CD4-positive, alpha-beta T cell treated with Interferon alpha-2 for 1 hour (primary cell): Measurements from ENCODE around the gene TBX6.

Experiments used
- DNase-seq, 2 donors: peaks; one replicate each; pipeline ENCODE4 v3.0.0-alpha.2; 2020 to 2022

TBX6 gene

DNA sequence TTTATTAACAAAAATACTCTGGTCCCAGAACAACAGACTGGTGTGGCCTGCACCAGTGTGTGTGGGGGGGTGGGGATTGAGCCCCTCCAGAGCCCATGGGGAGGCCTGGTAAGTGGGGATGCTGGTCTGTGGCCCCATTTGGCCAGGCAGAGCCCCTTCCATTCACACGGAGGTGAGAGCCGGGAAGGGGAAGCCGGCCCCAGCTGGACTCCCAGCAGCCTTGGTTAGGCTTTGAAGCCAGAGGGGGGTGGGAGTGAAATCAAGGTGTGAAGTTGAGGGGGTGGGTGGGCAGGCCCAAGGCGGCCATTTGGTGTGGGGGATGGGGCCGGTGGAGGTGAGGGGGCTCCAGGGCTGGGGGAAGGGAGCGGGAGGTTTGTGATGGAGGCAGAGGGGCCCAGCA, 5.9 kb downstream of the TBX6 start:
- no peak for DNase-seq

DNA sequence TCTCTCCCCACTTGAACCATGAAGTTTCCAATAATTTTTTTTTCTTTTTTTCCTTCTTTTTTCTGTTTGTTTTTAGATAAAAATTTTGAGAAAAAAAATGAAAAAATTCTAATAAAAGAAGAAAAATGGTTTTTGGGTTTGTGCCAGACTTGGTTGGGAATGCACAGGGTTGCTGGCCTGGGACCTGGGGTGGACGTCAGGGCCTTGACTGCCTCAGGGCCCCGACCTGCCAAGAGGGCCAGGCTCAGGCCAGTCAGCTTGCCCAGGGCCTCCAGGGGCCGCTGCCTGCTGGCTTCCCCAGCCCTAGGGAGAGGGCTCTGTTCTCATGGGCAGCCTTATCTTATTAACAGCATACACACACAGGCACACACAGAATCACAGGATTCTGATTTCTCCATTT, 6.5 kb downstream of the TBX6 start:
- no peak for DNase-seq

DNA sequence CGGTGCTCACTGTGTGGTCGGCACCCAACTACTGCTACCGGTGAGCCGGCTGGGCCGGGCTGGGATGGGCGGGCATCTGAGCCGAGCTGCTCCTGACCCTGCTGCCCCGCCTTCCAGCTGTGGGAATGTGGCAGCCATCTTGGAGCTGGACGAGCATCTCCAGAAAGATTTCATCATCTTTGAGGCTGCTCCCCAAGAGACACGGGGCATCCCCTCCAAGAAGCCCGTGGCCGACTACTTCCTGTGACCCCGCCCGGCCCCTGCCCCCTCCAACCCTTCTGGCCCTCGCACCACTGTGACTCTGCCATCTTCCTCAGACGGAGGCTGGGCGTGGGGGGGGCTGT, 6.9 kb downstream of the TBX6 start:
- no peak for DNase-seq

DNA sequence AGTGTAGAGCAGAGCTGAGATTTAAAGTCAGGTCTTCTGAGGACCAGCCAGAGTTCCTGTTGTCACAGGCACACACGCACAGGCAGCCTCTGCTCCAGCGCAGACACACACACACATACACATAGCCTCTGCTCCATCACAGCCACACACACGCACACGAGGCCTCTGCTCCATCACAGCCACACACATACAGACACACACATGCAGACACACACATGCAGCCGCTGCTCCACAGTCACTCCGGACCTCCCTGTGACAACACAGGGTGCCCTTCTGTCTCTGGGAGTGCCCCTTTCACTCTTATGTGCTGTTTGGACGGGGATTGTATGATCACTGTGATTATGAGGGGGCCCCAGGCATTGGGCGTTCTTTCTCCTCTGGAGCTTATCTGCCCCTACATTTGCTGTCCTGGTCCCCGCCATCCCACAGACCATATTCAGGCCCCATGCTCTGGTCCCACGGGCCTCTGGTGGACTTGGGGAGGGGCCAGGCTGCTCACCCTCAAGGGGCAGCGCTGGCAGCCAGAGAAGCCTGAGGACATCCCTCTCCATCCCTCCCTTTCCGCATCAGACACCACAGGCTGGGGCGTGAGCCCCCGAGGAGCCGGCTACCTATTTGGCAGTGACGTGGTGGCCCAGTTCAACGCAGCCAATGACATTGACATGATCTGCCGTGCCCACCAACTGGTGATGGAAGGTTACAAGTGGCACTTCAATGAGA, 7.5 kb downstream of the TBX6 start:
- no peak for DNase-seq

DNA sequence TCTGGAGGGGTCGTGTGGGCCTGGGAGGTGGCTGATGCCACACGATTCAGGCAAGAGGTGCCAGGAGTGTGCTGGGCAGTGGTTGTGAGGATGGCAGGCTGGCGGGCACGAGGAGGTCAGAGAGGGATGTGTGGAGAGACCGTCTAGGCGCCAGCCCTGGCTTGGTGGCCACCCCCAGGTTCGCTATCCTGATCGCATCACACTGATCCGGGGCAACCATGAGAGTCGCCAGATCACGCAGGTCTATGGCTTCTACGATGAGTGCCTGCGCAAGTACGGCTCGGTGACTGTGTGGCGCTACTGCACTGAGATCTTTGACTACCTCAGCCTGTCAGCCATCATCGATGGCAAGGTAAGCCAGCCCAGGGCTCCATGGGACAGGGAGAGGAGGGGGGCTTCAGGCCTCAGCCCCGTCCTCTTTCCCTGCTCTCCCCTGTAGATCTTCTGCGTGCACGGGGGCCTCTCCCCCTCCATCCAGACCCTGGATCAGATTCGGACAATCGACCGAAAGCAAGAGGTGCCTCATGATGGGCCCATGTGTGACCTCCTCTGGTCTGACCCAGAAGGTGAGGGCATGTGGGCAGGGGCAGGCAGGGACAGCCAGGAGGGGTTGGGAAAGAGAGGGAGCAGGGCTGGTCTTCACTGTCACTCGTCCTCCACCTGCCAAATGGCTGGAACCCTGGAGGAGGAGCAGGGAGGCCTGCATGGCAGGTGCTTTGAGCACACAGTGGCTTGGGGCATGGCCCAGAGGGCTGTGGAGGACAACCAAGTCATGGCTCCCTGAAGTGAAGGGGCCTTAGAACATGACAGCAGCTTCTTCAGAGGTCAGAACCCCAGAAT, 8.3 kb downstream of the TBX6 start:
- no peak for DNase-seq

DNA sequence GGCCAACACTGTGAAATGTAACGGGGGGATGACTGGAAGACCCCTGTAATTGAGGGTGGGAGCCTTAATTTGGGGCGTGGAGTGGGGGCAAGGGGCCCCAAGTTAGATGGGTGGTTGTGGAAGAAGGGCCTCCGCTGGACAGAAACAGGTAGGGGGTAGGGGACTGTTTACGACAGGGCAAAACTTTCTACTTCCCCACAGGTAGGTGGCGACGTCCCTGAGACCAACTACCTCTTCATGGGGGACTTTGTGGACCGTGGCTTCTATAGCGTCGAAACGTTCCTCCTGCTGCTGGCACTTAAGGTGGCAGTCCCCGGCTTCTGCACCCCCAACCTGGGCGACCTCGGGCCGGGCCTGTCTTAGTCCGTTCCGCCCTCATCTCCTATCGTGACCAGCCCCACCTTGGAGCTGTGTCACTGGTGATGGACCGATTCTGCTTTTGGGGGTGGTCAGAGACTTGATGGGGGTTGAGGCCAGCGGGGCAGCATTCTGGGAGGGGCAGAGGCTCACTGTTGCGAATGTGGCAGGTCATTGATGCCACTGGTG, 9.1 kb downstream of the TBX6 start:
- DNase-seq: no peak

DNA sequence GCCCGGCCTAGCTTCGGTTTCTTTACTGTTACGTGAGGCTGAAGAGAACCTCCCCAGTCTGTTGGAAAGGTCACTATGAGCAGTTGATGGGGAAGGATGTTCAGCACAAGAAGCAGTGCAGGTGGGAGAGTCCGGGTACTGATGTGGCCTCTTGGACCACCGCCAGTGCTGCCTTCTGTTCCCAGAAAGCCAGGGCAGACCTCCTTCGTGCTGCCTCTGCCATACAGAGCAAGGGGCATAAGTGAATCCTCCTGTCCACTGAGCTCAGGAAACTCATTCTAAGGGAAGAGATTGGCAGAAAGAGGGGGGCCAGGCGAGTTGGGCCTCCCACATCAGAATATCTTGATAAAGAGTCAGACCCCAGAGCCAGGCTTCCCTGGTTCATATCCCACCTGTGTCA, 12.2 kb downstream of the TBX6 start:
- DNase-seq: no peak

DNA sequence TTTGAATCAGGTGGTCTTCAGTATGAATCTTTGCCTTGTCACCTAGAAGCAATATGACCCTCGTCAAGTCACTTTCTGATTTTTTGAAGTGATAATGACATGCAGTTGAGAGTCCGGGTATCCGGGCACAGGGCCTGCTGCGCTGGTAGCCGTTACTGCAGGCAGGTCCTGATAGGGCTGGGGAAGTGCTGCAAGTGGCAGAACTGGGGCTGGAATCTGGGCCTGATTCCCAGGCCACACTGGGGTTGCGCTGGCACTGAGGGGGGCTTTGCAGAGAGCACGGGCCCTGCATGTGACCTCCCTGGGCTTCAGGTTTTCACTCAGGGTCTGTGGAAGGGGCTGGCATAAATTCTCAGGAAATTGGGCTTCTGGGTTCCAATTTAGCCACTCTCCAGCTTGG, 13.0 kb downstream of the TBX6 start:
- no peak for DNase-seq

DNA sequence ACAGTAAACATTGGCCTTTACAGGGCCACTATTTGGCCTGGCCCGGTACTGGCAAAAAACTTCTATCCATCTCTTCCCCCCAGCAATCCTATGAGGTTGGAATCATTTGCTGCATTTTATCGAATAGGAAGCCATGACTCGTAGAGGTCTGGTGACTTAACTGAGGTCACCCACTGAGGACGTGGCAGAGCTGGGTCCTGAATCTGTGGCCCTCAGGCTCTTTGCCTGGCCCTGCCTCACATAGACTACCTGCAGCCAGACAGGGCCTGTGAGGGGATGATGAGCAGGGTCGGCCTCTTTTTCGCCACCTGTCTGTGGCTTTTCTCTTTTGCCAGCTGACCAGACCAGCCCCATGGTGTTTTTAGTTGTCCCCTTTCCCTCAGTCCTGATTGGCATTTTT, 14.1 kb downstream of the TBX6 start:
- DNase-seq: no peak

DNA sequence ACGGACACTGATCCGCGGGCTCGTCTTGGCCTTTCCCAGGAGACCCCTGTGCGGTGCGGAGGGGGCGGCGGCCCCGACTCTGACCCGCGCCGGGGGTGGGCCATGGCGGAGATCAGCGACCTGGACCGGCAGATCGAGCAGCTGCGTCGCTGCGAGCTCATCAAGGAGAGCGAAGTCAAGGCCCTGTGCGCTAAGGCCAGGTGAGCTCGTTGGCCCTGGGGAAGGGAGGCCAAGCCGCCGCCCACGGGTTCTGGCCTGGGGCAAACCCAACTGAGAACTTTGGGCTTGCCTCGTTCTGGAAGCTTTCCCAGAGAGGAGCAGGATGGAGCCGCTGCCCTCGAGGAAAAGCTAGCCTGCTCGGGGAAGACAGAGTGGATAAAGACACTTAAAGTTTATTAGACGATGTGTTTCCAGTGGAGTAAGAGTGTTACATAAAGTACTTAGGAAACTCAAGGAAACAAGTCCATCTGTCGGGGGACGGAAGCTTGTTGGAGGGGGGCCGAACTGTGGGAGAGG, 15.4 kb downstream of the TBX6 start:
- DNase-seq: no peak

DNA sequence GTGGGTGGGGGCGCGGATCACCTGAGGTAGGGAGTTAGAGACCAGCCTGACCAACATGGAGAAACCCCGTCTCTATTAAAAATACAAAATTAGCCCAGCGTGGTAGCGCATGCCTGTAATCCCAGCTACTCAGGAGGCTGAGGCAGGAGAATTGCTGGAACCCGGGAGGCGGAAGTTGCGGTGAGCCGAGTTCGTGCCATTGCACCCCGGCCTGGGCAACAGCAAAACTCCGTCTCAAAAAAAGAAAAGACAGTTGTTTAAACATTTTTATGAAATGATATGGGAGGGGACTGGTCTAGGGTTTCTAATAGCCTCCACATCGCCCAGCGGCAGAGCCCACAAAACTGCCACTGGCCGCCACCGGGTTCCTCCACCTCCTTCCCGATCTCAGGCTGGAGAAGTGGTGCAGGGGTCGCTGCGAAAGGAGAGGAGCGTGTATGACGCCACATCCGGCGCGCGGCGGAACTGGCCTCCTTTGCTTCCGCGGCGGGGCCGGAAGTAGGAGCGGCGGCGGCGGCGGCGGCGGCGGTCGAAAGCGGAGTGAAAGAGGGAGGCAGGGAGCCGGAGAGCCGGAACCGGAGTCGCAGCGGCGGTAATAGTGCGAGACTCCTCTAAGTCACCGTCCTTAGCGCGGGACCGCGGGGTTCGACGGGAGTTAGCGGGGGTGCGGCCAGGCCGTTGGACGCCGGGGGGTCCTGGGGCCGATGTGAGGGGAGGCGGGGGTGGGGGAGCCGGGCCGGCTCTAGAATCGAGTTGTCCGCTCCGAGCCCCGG, 16.0 kb downstream of the TBX6 start, which contains the start of gene PPP4C:
Gene PPP4C (plus strand): TSS at position 492 of the 773 bp plus-strand sequence. CDS start 384 bp downstream, outside the sequence.
- peak; percentile 85 to 90 for DNase-seq

DNA sequence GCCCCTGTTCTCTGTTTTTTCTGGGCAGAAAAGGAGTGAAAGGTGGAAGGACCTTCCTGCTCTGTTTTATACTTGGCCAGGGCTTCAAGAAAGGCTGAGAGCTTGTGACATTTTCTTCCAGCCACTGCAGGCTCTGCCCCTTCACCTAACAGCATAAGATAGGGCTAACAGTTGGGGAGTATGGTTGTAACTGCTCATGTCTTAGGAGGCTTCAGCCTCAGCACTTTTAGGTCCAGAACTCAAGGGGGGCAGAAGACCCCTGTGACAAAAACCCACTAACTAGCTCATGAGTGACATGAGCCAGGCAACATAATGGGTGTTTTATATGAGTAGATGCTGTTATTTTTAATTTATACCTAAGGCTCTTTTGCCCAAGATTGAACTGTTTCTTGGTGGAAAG, 21.2 kb downstream of the TBX6 start:
- DNase-seq: no peak

DNA sequence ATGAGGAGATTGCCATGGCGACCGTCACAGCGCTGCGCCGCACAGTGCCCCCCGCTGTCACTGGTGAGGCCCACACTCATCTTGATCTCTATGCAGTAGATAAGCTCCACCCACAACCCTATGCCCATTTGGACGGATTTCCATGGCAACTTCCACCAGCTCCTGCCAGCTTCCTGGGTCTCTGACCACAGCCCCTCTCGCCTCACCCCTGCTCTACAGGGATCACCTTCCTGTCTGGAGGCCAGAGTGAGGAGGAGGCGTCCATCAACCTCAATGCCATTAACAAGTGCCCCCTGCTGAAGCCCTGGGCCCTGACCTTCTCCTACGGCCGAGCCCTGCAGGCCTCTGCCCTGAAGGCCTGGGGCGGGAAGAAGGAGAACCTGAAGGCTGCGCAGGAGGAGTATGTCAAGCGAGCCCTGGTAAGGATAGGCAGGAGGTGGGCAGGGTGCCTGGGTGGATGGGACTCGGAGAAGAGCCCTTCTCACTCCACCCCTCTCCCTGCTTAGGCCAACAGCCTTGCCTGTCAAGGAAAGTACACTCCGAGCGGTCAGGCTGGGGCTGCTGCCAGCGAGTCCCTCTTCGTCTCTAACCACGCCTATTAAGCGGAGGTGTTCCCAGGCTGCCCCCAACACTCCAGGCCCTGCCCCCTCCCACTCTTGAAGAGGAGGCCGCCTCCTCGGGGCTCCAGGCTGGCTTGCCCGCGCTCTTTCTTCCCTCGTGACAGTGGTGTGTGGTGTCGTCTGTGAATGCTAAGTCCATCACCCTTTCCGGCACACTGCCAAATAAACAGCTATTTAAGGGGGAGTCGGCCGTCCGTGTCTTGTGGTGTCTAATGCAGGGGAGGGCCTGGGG, 21.9 kb downstream of the TBX6 start:
- DNase-seq: no peak

DNA sequence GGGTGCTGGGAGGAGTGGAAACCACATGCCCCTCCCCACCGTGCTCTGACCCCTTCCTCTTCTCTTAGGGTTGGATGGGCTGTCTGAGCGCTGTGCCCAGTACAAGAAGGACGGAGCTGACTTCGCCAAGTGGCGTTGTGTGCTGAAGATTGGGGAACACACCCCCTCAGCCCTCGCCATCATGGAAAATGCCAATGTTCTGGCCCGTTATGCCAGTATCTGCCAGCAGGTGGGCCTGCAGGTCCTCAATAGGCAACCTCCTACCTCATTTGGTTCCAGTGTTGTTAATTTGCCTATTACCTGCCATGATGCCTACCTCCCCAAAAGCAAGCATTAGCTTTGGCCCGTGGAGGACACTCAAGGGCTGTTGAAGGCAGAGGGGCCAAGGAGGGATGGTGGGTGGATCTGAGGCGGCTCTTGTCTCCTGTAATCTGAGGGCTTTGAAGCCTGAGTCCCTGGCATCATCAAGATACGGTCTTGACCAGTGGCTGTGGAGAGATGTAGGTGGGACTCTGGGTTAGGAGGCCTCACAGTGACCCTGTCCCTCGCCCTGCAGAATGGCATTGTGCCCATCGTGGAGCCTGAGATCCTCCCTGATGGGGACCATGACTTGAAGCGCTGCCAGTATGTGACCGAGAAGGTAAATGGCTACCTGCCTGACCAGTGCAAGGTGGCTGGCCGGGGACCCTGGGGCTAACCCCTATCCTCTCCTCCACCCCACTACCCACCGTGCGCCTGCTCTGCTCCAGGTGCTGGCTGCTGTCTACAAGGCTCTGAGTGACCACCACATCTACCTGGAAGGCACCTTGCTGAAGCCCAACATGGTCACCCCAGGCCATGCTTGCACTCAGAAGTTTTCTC, 22.7 kb downstream of the TBX6 start:
- DNase-seq: peak; percentile 49 to 71

DNA sequence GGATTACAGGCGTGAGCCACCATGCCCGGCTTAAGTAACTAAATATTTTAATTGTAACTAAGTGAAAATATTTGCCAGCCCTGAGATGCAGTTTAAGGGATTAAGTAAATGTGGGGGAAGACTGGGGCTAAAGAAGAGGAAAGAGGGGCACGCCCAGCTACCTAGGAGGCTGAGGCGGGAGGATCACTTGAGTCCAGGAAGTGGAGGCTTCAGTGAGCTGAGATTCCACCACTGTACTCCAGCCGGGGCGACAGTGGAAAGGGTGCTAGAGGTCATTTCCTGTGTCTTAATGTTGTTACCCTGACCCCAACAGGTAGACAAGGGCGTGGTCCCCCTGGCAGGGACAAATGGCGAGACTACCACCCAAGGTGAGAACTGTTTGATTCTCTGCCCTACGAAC, 23.4 kb downstream of the TBX6 start:
- no peak for DNase-seq

DNA sequence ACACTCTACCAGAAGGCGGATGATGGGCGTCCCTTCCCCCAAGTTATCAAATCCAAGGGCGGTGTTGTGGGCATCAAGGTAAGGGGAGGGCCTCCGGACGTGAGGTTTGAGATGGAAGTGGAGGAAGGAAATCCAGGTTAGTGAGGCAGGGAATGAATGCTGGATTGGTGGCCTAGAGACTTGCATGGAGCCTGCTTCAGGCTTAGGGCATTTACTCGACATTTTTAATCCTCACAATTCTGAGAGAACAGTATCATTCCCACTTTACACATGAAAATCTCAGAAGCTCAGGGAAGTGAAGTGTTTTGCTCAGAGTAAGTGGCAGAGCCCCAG, 24.2 kb downstream of the TBX6 start:
- DNase-seq: no peak

DNA sequence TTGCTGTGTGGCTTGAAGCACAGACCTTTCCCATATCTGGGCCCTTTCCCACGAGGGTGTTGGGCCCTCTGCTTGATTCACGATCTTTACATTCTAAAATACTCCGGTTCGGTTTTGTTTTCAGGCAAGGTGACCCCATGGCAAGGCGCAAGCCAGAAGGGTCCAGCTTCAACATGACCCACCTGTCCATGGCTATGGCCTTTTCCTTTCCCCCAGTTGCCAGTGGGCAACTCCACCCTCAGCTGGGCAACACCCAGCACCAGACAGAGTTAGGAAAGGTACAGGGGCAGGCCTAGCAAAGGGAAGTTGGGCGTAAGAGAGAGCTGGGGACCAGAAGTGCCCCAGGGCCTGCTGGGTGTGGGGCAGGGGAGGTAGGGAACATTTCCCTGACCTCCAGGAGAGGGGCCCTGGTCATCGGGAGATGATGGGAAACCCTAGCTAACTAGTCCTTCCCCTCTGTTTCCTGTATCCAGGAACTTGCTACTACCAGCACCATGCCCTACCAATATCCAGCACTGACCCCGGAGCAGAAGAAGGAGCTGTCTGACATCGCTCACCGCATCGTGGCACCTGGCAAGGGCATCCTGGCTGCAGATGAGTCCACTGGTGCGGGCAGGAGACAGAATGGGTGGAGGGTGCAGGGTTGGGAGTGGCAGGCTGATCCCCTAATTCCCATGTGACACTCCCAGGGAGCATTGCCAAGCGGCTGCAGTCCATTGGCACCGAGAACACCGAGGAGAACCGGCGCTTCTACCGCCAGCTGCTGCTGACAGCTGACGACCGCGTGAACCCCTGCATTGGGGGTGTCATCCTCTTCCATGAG, 24.8 kb downstream of the TBX6 start:
- no peak for DNase-seq

DNA sequence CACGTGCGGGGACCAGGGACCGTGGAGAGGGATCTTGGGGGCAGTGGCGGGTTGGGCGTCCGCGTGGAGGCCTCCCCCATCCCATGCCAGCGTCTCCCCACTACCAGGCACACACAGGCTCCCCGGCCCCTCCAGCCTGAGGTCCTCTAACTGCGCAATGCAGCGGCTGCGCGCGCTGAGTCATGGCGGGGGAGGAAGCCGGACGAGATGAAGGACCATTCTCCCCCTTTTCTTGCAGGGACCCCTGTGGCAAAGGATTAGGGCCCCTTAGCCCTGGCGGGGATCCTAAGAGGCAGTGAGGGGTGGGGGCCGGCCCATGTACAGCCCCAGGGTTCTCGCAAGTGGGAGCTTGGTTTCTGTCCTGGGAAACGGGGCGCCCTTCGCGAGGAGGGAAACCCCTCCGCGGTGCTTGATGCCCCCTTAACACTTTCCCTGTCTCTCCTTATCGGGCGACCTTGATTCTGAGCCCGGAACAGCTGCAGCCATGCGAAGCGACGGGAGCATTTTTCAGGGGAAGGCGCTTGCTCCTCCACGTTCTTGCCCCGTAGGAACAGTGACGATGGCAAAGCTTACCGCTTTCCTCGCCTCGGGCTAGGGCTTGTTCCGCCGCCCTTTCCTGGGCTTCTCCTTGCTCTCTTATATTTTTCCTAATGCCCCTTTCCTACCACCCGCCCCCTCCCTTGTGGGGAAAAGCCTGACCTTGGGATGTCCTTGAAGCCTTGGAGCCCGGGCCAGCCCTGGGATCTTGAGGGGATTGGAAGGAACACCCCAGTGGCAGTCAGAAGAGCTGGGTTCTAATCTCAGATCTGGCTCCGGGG, 25.6 kb downstream of the TBX6 start:
- peak in 1 of 2 donors; percentile 33 for DNase-seq
